ENCODE data around the gene DAPL1. TPM values are rescaled to one million over a fixed set of nuclear protein-coding genes. Genes with fewer than 3 reads are reported as not detected.

The DAPL1 gene
- total RNA-seq, 1 donor from 2014 or later = not detected

GRCh38 chr2:158760887-158761286 lies 34.2 kb upstream of the DAPL1 start:
- Histone ChIP-seq H3K4me3 (ENCODE audit: low read depth, low read length) (no peak overlapping the region), H3K27me3 (ENCODE audit: control insufficient read depth, insufficient read depth, low read length) (no peaks in the 10 kb centered on the region), H3K36me3 (ENCODE audit: control insufficient read depth, insufficient read depth, low read length) (no peaks in the 10 kb centered on the region)
- TF ChIP-seq CTCF (IDR thresholded peaks at IDR 0.05; ENCODE audit: insufficient read depth, low read length, poor library complexity, severe bottlenecking) = no peak
- no peak for DNase-seq (ENCODE audit: low read depth)

GRCh38 chr2:158761621-158762020 lies 33.5 kb upstream of the DAPL1 start:
- H3K27me3 ChIP-seq (ENCODE audit: control insufficient read depth, insufficient read depth, low read length) = no peaks in the 10 kb centered on the region
- TF ChIP-seq CTCF (IDR thresholded peaks at IDR 0.05; ENCODE audit: insufficient read depth, low read length, poor library complexity, severe bottlenecking) = no peak
- H3K36me3 ChIP-seq (ENCODE audit: control insufficient read depth, insufficient read depth, low read length) = no peaks in the 10 kb centered on the region
- no peak overlapping the region for H3K4me3 ChIP-seq (ENCODE audit: low read depth, low read length)
- DNase-seq (ENCODE audit: low read depth) = peak; percentile 57

DNA sequence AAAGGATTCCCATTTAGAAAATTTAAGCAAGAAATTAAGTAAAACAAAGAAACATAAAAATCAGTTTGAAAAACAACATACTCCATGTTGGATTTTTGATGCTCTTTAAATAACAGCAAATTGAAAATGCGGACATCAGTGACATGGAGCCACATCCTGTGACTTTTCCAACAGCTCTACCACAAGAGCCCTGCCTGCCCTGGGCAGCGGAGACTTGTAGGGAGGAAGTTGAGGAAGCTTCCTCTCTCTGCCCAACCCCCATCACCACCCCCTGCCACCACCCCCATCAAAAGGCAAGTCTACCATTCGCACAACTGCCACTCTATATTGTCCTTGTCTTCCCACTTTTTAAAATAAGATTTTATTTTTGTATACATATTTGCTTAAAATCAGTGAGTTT lies 32.8 kb upstream of the DAPL1 start:
- TF ChIP-seq CTCF (IDR thresholded peaks at IDR 0.05; ENCODE audit: insufficient read depth, low read length, poor library complexity, severe bottlenecking) = no peak
- no peaks in the 10 kb centered on the region for H3K27me3 ChIP-seq (ENCODE audit: control insufficient read depth, insufficient read depth, low read length)
- no peaks in the 10 kb centered on the region for H3K36me3 ChIP-seq (ENCODE audit: control insufficient read depth, insufficient read depth, low read length)
- no peak for DNase-seq (ENCODE audit: low read depth)
- H3K4me3 ChIP-seq (ENCODE audit: low read depth, low read length) = no peak overlapping the region

DNA sequence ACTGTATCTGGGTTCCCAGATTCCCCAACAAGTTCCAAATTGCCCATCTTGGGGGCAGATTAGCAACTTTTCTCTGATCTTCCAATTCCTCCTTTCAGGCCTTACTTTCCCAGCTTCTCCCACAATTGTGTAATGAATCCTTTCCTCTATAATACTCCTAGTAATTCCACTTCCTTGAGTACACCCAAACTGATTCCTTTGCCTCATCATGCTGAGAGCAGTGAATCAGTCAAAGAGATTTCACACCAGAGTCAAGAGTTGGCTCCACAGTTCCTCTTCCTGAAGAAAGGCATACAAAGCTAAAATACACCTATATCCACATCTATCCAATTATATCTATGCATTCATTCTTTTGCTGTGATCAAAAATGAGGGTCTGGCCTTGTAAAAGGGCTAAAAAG lies 28.6 kb upstream of the DAPL1 start:
- Histone ChIP-seq H3K36me3 (ENCODE audit: control insufficient read depth, insufficient read depth, low read length) (no peaks in the 10 kb centered on the region), H3K4me3 (ENCODE audit: low read depth, low read length) (no peak overlapping the region), H3K27me3 (ENCODE audit: control insufficient read depth, insufficient read depth, low read length) (no peaks in the 10 kb centered on the region)
- no peak for TF ChIP-seq CTCF (IDR thresholded peaks at IDR 0.05; ENCODE audit: insufficient read depth, low read length, poor library complexity, severe bottlenecking)
- DNase-seq (ENCODE audit: low read depth) = no peak

DNA sequence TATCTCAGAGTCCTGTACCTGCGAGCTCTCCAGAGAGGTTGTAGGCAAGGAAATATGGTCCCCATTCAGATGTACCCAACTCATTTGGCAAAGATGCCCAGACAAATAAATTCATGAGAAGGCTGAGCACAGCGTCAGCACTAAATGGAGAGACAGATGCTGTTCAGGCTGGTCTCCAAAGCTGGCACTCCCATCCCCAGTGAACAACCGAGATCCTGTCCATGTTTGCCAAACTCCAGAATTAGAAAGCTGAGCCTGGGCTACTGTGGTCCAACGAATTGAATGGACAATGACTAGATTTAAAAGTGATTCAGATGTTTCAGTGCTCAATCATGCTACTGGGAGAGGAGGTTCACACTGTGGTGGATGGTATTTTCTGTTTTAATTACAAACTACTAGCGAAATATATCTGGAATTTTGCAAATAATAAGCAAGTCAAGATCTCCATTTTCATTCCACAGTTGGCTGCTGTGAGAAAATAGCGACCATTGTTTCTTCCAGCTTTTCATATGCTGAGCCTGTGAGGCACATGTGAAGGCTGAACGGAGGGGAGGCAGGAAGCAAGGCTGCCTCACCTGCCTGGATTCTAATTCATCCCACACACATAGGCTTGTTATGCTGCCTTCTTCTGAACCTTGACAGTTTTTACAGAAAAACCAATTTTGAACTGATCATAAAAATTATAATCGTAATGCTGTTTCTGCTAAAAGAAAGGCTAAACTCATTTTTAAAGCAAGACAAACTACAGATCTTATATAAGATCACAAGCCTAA lies 22.6 kb upstream of the DAPL1 start:
- Histone ChIP-seq H3K4me3 (ENCODE audit: low read depth, low read length) (no peak overlapping the region), H3K36me3 (ENCODE audit: control insufficient read depth, insufficient read depth, low read length) (no peaks in the 10 kb centered on the region), H3K27me3 (ENCODE audit: control insufficient read depth, insufficient read depth, low read length) (no peaks in the 10 kb centered on the region)
- no peak for TF ChIP-seq CTCF (IDR thresholded peaks at IDR 0.05; ENCODE audit: insufficient read depth, low read length, poor library complexity, severe bottlenecking)
- DNase-seq (ENCODE audit: low read depth) = no peak

DNA sequence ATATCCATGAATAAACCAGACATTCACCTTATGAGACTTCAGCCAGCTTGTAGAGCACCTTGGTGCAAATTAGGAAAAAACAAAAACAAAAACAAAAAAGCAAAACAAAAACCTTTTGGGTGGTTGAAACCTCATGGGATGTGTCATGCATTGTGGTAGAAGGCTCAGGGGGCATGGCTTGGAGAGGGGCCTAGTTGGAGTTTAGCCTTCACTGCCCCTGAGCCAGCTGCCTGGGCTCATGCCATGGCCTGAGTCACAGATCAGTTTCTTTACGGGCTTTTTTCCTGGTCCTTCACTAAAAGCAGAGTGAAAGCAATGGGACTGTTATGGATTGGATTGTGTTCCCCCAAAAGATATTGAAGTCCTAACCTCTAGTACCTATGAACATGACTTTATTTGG lies 22.0 kb upstream of the DAPL1 start:
- no peak overlapping the region for H3K4me3 ChIP-seq (ENCODE audit: low read depth, low read length)
- no peak for TF ChIP-seq CTCF (IDR thresholded peaks at IDR 0.05; ENCODE audit: insufficient read depth, low read length, poor library complexity, severe bottlenecking)
- no peak for DNase-seq (ENCODE audit: low read depth)

More for the DNA sequence above, 22.0 kb upstream of the DAPL1 start:
- Histone ChIP-seq H3K27me3 (ENCODE audit: control insufficient read depth, insufficient read depth, low read length) (no peaks in the 10 kb centered on the region), H3K36me3 (ENCODE audit: control insufficient read depth, insufficient read depth, low read length) (no peaks in the 10 kb centered on the region)
